ENCODE measurements around the gene LRRC42.

DNA sequence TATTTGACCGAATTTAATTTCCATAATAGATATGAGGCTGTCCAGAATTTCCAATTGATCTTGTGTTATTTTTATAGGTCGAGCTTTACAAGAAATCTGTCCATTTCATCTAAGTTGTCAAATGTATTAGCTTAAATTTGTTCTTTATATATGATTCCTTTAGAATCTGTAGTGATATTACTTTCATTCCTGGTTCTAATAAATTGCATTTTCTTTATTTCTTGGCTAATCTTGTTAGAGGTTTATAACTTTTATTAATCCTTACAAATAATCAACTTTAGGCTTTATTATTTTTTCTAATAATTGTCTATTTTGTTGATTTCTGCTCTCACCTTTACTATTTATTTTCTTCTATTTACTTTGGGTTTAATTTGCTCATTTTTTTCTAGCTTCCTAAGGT, 14.6 kb upstream of the LRRC42 start:
- TF ChIP-seq POLR2A (IDR thresholded peaks at IDR 0.05), result no peak
- TF ChIP-seq, protein P1, sequence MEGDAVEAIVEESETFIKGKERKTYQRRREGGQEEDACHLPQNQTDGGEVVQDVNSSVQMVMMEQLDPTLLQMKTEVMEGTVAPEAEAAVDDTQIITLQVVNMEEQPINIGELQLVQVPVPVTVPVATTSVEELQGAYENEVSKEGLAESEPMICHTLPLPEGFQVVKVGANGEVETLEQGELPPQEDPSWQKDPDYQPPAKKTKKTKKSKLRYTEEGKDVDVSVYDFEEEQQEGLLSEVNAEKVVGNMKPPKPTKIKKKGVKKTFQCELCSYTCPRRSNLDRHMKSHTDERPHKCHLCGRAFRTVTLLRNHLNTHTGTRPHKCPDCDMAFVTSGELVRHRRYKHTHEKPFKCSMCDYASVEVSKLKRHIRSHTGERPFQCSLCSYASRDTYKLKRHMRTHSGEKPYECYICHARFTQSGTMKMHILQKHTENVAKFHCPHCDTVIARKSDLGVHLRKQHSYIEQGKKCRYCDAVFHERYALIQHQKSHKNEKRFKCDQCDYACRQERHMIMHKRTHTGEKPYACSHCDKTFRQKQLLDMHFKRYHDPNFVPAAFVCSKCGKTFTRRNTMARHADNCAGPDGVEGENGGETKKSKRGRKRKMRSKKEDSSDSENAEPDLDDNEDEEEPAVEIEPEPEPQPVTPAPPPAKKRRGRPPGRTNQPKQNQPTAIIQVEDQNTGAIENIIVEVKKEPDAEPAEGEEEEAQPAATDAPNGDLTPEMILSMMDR (IDR thresholded peaks at IDR 0.05 in 4 of 5, conservative IDR thresholded peaks at IDR 0.05 in 1 of 5), result no peak
